CD14-positive monocyte (primary cell): ENCODE results near the gene RPS19. TPM values are rescaled to one million over a fixed set of nuclear protein-coding genes. Genes with fewer than 3 reads are reported as not detected.
A peak's percentile ranks its signal among the peaks of the same experiment; 100 is the strongest.

Experiments
- DNase-seq, 3 donors: peaks; one replicate each; pipeline ENCODE4 v3.0.0-alpha.2; 2011 to 2022
- H2AFZ ChIP-seq: 2 replicates; pipeline ENCODE4 v1.6.0; 2012; ENCODE audit warnings: mild to moderate bottlenecking, low read depth, low read length, inconsistent platforms; ENCODE audit not compliant: insufficient read depth, poor library complexity, severe bottlenecking
- H3K27ac ChIP-seq, 2 donors: 1 replicate in 1 of 2; 2 replicates in 1 of 2; pipeline ENCODE4 v1.5.1; 2012 to 2013; ENCODE audit warnings: low read length in 2 of 2, control low read depth in 1 of 2, inconsistent platforms in 1 of 2, low read depth in 1 of 2, mild to moderate bottlenecking in 1 of 2
- H3K27me3 ChIP-seq, 2 donors: one replicate each; pipeline versions ENCODE4 v1.6.0 to v1.6.1; 2011 to 2013; ENCODE audit warnings: low read length in 2 of 2; ENCODE audit not compliant: control insufficient read depth in 2 of 2, insufficient read depth in 2 of 2
- H3K36me3 ChIP-seq, 2 donors: replicated peaks in 1 of 2; 1 replicate in 1 of 2; 2 replicates in 1 of 2; pipeline versions ENCODE4 v1.5.1 to v1.6.1; 2012 to 2013; ENCODE audit warnings: low read length in 2 of 2, control low read depth in 1 of 2, inconsistent platforms in 1 of 2, mild to moderate bottlenecking in 1 of 2; ENCODE audit not compliant: insufficient read depth in 2 of 2, control insufficient read depth in 1 of 2
- H3K4me1 ChIP-seq, 2 donors: 1 replicate in 1 of 2; 2 replicates in 1 of 2; pipeline versions ENCODE4 v1.5.1 to v1.6.1; 2012 to 2013; ENCODE audit warnings: low read length in 2 of 2, control low read depth in 1 of 2, inconsistent platforms in 1 of 2, mild to moderate bottlenecking in 1 of 2, moderate library complexity in 1 of 2; ENCODE audit not compliant: insufficient read depth in 2 of 2, control insufficient read depth in 1 of 2
- H3K4me2 ChIP-seq: replicated peaks from 2 replicates; pipeline ENCODE3; 2012; ENCODE audit warnings: low read length, moderate library complexity, mild to moderate bottlenecking; ENCODE audit not compliant: poor library complexity, severe bottlenecking; ENCODE audit errors: extremely low read depth
- H3K4me3 ChIP-seq, 3 experiments: fragments of 200-600 bp in 1 of 3; sonication (generic) in 1 of 3; replicated peaks in 1 of 3; 1 replicate in 2 of 3; 2 replicates in 1 of 3; pipeline ENCODE4 v1.5.1; 2011 to 2013; ENCODE audit warnings: low read length in 3 of 3, mild to moderate bottlenecking in 3 of 3, control low read depth in 2 of 3, low read depth in 2 of 3, inconsistent platforms in 1 of 3, moderate library complexity in 1 of 3
- H3K79me2 ChIP-seq: 2 replicates; pipeline ENCODE4 v1.6.0; 2012; ENCODE audit warnings: mild to moderate bottlenecking, control low read depth, inconsistent platforms, low read length, moderate library complexity; ENCODE audit not compliant: insufficient read depth
- H3K9ac ChIP-seq: 2 replicates; pipeline ENCODE4 v1.6.0; 2017; ENCODE audit warnings: low read length, mild to moderate bottlenecking; ENCODE audit not compliant: insufficient read depth, poor library complexity, severe bottlenecking
- H3K9me3 ChIP-seq, 2 donors: replicated peaks in 1 of 2; 1 replicate in 1 of 2; 2 replicates in 1 of 2; pipeline versions ENCODE4 v1.5.1 to v1.6.1; 2012 to 2013; ENCODE audit warnings: low read length in 2 of 2, control low read depth in 1 of 2; ENCODE audit not compliant: control insufficient read depth in 1 of 2, insufficient read depth in 1 of 2
- H4K20me1 ChIP-seq: 2 replicates; pipeline ENCODE4 v1.6.0; 2012; ENCODE audit warnings: mild to moderate bottlenecking, low read length, control low read depth, moderate library complexity; ENCODE audit not compliant: insufficient read depth
- H3K27ac Mint-ChIP-seq, 7 donors: one replicate each; pipeline ENCODE4 v1.8.0; 2020; ENCODE audit warnings: mild to moderate bottlenecking in 7 of 7, mixed read lengths in 7 of 7, moderate library complexity in 6 of 7, inconsistent platforms in 2 of 7
- H3K27me3 Mint-ChIP-seq, 3 donors: one replicate each; pipeline ENCODE4 v1.8.0; 2021 to 2022; ENCODE audit warnings: low read depth in 3 of 3, mild to moderate bottlenecking in 3 of 3, mixed read lengths in 3 of 3, moderate library complexity in 3 of 3, inconsistent platforms in 1 of 3
- H3K36me3 Mint-ChIP-seq, 2 donors: one replicate each; pipeline ENCODE4 v1.8.0; 2020; ENCODE audit warnings: mixed read lengths in 2 of 2, inconsistent platforms in 1 of 2, mild to moderate bottlenecking in 1 of 2
- H3K4me1 Mint-ChIP-seq: one replicate; pipeline ENCODE4 v1.8.0; 2020; ENCODE audit warnings: mild to moderate bottlenecking, mixed read lengths
- H3K4me3 Mint-ChIP-seq, 2 donors: one replicate each; pipeline ENCODE4 v1.8.0; 2020; ENCODE audit warnings: mild to moderate bottlenecking in 2 of 2, mixed read lengths in 2 of 2, moderate library complexity in 1 of 2
- H3K9me3 Mint-ChIP-seq, 7 donors: one replicate each; pipeline ENCODE4 v1.8.0; 2020 to 2022; ENCODE audit warnings: mixed read lengths in 7 of 7, mild to moderate bottlenecking in 6 of 7, moderate library complexity in 6 of 7, inconsistent platforms in 2 of 7
- WGBS: methylation state at CpG from one replicate; pipeline ENCODE4 v1.1.5; 2013; ENCODE audit warnings: missing lambda C conversion rate; ENCODE audit not compliant: insufficient coverage; 5-methylcytosine and 5-hydroxymethylcytosine counted together
- intact Hi-C, 2 donors: fragments of 100-400 bp; cut with micrococcal nuclease; formaldehyde crosslinking; loops; one replicate each; pipeline versions ENCODE4 v1.15.0 to v1.15.1; 2023
- polyA plus RNA-seq, 3 donors: library from polyadenylated mRNA; depleted of rRNA in 1 of 3; unstranded in 2 of 3; stranded (reverse) in 1 of 3; fragments of 300-500 nt in 2 of 3; fragments of >200 nt in 1 of 3; fragmentation: Illumina TruSeq in 2 of 3; gene quantifications; 1 replicate in 2 of 3; 2 replicates in 1 of 3; pipeline ENCODE4 v1.2.3, GENCODE V29; 2012 to 2021
- TF ChIP-seq, protein P1 (sequence below): fragments of 200-600 bp; IDR thresholded peaks from one replicate; pipeline ENCODE4 v1.8.0; 2022; ENCODE audit warnings: antibody characterized with exemption, mild to moderate bottlenecking

Gene RPS19
- polyA plus RNA-seq, 3 donors = 1,234 to 2,117 (median 1,424) TPM

DNA sequence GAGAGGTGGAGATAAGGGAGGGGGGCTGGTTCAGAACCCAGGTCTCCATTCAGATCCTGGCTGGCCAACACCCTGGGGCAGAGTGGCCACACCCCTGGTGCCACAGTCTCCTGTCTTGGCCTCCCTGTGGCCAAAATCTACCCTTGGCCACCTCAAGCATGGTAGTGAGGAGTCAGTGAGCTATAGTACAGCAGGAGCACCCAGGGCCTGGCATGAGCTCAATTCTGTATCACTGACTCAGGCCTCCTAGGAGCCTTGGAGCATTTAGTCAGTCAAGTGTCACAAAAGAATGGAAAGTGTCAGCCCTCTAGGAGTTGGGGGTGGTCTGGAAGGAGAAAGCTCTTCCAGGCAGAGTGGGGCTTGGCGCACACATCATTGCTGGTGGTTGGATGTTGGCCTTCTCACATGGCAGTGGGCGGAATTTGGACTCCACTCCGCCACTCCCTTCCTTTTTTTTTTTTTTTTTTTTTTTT lies 10.4 kb downstream of the RPS19 start:
- Mint-ChIP-seq H3K4me3 (no peak overlapping the region), H3K4me1 (peaks cover 68% of the 10 kb centered on the region), H3K27me3 (peaks cover 0 to 4% (median 0%) of the 10 kb centered on the region in 3 donors), H3K36me3 (peaks cover 34 to 57% of the 10 kb centered on the region in 2 donors), H3K27ac (peak overlapping the region in 6 of 7 donors; percentile 20 to 84 (median 62)), H3K9me3 (peaks cover 0 to 2% (median 0%) of the 10 kb centered on the region in 7 donors)
- peak overlapping the region in 1 of 2 donors; percentile 9 for H3K27ac ChIP-seq
- H3K79me2 ChIP-seq = peaks cover 33% of the 10 kb centered on the region
- no peak overlapping the region for H3K4me2 ChIP-seq
- no peak for DNase-seq
- peaks cover 63% of the 10 kb centered on the region for H4K20me1 ChIP-seq
- intact Hi-C loops = loop anchor here in 1 of 2 donors (5.0 kb wide), 1 partner anchor 82 kb away; no protein-coding TSS in a partner anchor
- H3K27me3 ChIP-seq = no peaks in the 10 kb centered on the region
- WGBS = no CpG with 5 or more reads among the region's 3 CpGs
- H3K36me3 ChIP-seq = peaks cover 32 to 54% of the 10 kb centered on the region in 2 donors
- peaks cover 57 to 60% of the 10 kb centered on the region in 2 donors for H3K4me1 ChIP-seq
- no peak overlapping the region for H2AFZ ChIP-seq
- no peak overlapping the region for H3K9ac ChIP-seq
- TF ChIP-seq, protein P1, sequence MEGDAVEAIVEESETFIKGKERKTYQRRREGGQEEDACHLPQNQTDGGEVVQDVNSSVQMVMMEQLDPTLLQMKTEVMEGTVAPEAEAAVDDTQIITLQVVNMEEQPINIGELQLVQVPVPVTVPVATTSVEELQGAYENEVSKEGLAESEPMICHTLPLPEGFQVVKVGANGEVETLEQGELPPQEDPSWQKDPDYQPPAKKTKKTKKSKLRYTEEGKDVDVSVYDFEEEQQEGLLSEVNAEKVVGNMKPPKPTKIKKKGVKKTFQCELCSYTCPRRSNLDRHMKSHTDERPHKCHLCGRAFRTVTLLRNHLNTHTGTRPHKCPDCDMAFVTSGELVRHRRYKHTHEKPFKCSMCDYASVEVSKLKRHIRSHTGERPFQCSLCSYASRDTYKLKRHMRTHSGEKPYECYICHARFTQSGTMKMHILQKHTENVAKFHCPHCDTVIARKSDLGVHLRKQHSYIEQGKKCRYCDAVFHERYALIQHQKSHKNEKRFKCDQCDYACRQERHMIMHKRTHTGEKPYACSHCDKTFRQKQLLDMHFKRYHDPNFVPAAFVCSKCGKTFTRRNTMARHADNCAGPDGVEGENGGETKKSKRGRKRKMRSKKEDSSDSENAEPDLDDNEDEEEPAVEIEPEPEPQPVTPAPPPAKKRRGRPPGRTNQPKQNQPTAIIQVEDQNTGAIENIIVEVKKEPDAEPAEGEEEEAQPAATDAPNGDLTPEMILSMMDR = no peak
- no peaks in the 10 kb centered on the region for H3K9me3 ChIP-seq
- no peak overlapping the region for H3K4me3 ChIP-seq

- peaks cover 74% of the 10 kb centered on the region for H3K4me1 Mint-ChIP-seq
- peak overlapping the region in 1 of 3 experiments; percentile 23 for H3K4me3 ChIP-seq
- peaks cover 29 to 46% of the 10 kb centered on the region in 2 donors for H3K36me3 Mint-ChIP-seq
- H3K9me3 Mint-ChIP-seq = peaks cover 0 to 4% (median 0%) of the 10 kb centered on the region in 7 donors
- peaks cover 63 to 70% of the 10 kb centered on the region in 2 donors for H3K4me1 ChIP-seq
- 9% methylated on average over 13 of the region's 16 CpGs for WGBS
- H3K36me3 ChIP-seq = peaks cover 32 to 45% of the 10 kb centered on the region in 2 donors
- peak overlapping the region; percentile 84 to 94 (median 87) for H3K27ac Mint-ChIP-seq
- peak in 1 of 3 donors; percentile 58 for DNase-seq
- H3K9ac ChIP-seq = peak overlapping the region; percentile 32
- no peaks in the 10 kb centered on the region for H3K27me3 ChIP-seq
- TF ChIP-seq, protein P1 = no peak
- H2AFZ ChIP-seq = no peak overlapping the region
- H3K9me3 ChIP-seq = no peaks in the 10 kb centered on the region
- H3K79me2 ChIP-seq = peaks cover 22% of the 10 kb centered on the region
- peak overlapping the region; percentile 45 for H3K4me2 ChIP-seq
- H3K27ac ChIP-seq = peak overlapping the region; percentile 64 to 67
- intact Hi-C loops = loop anchor here in 1 of 2 donors (5.0 kb wide), 1 partner anchor 81 kb away; no protein-coding TSS in a partner anchor
- H3K4me3 Mint-ChIP-seq = peak overlapping the region; percentile 62 to 79
- H4K20me1 ChIP-seq = peaks cover 52% of the 10 kb centered on the region
- H3K27me3 Mint-ChIP-seq = peaks cover 0 to 4% (median 0%) of the 10 kb centered on the region in 3 donors
These were observed 11.7 kb downstream of the RPS19 start for GRCh38 chr19:41871573-41872383.
